Measurements from ENCODE around the gene TMEM256.

Gene TMEM256

GRCh38 chr17:7403977-7404736, at the start of gene TMEM256:
TSS of gene TMEM256 (minus strand) at chr17:7404097. CDS start at chr17:7404084, 13 bp downstream.
- DNase-seq: peak; percentile 99 to 100 (median 99)

DNA sequence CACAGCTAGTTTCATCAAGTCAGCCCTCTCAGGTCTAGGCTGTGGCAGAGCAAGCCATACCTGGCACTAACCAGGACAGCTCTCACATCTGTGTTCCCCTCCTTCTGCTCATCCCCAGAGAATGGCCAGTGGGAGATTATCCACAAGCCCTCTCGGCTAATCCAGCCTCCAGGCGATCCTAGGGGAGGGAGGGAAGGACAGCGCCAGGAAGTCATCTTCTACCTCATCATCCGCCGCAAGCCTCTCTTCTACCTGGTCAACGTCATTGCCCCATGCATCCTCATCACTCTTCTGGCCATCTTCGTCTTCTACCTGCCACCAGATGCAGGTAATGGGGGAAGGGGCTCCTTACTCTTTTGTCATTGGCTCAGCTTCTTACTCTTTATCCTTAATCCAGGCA, 44.6 kb upstream of the TMEM256 start:
- DNase-seq: no peak

GRCh38 chr17:7445619-7445968, 41.7 kb upstream of the TMEM256 start:
- no peak for DNase-seq

- DNase-seq: peak; percentile 84 to 95 (median 88)
These were observed 41.1 kb upstream of the TMEM256 start, which contains the start of gene CHRNB1 for GRCh38 chr17:7444682-7445618. TSS of gene CHRNB1 (plus strand) at chr17:7445061. CDS start at chr17:7445128, 67 bp downstream.

DNA sequence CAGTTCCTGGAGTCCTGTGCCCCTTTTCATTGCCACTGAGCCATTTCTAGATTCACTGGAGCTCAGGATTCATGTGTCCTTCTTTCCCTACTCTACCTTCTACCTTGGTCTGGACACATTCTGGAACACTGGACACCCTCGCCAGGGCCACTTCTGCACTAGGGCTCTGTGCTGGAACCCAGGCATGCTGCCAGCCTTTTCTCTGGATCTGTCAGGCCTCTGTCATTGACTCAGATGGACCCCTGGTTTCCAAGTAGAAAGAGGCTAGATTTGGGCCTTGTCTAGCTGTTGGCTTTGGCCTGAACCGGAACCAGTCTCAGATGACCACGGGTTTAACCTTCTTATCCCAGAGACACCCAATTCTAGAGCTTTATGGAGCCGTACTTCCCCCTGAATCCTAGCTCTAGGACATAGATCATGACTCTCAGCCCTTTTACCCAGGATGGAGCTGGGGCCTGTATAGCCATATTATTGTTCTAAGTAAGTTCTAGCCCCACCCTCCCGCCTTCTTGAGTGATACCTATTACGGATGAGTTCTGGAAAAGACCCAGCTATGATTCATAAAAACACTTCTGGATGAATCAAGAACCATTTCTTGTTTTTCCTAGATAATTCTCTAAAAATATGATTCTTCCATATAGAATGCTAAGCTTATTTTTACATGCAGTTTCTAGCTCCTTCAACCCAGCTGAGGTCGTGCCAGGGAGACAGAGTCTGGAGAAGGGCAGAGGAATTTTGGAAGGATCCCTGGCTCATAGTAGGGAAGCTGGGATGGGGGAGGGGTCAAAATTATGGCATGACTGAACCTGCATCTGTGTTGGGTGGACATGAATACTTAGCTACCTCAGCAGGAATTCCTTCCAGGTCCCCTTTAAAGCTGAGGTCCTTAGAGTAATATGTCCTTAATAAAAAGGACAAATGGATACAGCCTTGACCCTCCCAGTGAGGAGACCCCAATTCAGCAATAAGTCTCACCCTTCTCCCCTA, 39.9 kb upstream of the TMEM256 start:
- DNase-seq: no peak

DNA sequence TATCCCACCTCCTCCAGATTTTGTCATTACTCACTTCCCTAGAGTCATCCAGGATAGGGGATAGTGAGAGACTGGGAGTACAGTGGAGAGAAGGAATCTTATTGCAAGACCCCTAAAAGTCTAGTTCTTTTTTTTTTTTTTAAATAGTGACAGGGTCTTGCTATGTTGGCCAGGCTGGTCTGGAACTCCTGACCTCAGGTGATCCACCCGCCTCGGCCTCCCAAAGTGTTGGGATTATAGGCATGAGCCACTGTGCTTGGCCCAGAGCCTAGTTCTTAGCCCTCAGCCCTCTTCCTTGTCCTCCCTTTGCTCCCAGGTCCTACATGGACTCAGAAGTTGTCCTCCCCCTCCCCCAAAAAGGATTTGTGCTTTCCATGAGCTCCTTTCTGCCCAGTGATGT, 38.2 kb upstream of the TMEM256 start:
- no peak for DNase-seq

DNA sequence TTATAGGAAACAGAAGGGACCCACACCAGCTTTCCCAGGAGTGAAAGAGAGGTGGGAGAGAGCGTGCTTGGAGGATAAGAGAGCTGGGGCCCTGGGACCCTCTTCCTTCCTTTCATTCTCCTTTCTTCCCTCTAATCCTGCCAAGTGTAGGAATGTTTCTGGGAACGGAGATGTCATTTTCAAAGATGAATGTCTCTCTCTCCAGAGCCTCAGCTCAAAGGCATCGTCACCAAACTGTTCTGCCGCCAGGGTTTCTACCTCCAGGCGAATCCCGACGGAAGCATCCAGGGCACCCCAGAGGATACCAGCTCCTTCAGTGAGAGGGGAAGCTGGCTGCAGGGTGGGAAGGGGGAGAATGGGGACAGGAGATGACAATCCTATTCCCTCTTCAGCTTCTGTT, 37.4 kb upstream of the TMEM256 start:
- DNase-seq: no peak

DNA sequence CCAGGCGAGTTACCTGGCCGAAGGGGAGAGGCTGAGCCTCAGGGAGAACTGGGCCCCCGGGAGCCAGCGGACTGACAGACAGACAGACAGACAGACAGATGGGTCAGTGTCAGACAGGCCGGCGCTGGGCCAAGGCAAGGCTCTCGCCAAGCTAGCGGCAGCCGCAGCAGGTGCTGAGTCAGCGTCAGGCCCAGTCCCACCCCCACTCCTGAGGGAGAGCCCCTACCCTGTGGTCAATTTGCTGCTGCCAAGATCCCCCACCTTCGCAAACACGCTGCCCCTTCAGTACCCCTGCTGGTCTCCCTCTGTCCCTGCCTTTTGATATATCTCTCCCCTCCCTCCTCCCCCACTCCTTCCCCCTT, 36.9 kb upstream of the TMEM256 start:
- peak; percentile 50 to 72 (median 54) for DNase-seq

GRCh38 chr17:7440113-7440833, 36.4 kb upstream of the TMEM256 start:
- DNase-seq: peak; percentile 41 to 70 (median 49)

GRCh38 chr17:7439462-7440112, 35.7 kb upstream of the TMEM256 start, which contains the start of gene FGF11:
TSS of gene FGF11 (plus strand) at chr17:7439512. CDS start at chr17:7439621, 109 bp downstream.
- no peak for DNase-seq

GRCh38 chr17:7438656-7439460, 35.0 kb upstream of the TMEM256 start:
- no peak for DNase-seq

GRCh38 chr17:7437950-7438614, 34.2 kb upstream of the TMEM256 start:
- peak; percentile 63 to 91 (median 80) for DNase-seq

GRCh38 chr17:7437369-7437863, 33.5 kb upstream of the TMEM256 start:
- no peak for DNase-seq

DNA sequence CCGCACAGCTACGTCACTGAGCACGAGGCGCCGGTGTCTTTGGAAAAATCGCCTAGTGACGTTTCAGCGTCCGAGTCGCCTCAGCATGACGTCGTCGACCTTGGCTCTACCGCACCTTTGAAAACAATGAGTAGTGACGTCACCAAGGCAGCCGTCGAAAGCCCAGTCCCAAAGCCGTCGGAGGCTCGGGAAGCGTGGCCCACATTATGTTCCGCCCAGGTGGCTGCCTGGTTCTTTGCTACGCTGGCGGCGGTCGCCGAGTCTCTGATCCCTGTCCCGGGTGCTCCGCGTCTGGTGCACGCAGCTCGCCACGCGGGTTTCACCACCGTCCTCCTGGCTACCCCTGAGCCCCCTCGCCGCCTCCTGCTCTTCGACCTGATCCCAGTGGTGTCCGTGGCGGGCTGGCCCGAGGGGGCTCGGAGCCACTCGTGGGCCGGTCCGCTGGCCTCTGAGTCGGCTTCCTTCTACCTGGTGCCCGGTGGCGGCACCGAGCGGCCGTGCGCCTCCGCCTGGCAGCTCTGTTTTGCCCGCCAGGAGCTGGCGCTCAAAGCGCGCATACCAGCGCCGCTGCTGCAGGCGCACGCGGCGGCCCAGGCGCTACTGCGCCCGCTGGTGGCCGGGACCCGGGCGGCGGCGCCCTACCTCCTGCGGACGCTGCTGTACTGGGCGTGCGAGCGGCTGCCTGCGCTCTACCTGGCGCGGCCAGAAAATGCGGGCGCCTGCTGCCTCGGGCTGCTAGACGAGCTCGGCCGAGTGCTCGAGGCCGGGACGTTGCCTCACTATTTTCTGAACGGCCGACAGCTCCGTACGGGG, 32.9 kb upstream of the TMEM256 start:
- peak; percentile 86 to 95 (median 91) for DNase-seq

GRCh38 chr17:7435676-7436555, 32.0 kb upstream of the TMEM256 start:
- peak; percentile 57 to 81 (median 73) for DNase-seq

DNA sequence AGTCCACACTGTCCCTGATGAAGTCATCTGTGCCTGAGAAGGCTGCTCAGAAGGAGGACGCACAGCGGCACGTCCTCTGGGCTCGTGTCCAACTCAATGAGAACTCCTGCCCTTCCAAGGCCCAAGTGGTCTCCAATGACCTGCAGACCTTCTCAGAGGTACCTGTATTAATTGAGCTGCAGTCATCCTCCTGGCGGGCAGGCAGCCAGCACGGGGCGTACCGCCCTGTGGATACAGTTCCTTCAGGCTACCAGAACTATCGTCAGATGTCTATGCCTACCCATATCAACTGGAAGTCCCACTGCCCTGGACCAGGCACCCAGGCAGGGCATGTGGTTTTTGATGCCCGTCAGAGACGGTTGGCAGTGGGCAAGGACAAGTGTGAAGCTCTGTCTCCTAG, 28.4 kb upstream of the TMEM256 start:
- DNase-seq: no peak

DNA sequence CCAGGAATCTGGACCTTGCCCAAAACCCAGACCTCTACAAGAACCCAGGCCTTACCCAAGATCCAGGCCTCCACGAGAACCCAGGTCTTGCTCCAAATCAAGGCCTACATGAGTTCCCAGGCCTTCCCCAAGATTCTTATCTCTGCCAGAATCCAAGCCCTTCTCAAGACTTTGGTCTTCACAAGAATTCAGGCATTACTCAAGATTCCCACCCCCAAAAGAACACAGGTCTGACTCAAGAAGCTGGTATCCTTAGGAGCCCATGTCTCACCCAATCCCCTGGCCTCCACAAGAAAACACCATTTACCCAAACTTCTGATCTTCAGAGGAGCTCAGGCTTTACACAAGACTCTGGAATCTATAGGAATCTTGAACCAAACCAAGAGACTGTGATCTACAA, 27.3 kb upstream of the TMEM256 start:
- DNase-seq: no peak

DNA sequence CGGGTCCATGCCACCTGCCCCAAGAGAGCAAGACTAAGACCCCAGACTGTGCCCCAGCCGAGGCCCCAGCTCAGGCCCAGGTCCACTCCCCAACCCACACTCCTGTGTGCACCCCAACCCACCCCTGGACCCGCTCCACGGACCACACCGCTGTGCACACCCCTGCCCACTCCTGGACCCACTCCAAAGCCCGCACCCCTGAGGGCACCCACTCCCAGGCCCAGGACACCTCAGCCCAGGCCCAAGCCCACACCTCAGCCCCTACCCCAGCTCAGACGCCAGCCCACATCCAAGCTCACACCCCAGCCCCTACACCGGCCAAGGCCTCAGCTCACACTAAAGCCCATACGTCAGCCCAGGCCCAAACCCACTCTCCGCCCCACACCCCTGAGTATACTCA, 25.8 kb upstream of the TMEM256 start:
- DNase-seq: no peak

Data from suppressor macrophage treated with lipopolysaccharide for 1 hour (primary cell).